Right atrium auricular region (tissue), 2 donors: ENCODE measurements around the gene ADAMTS4. TPM values are rescaled to one million over a fixed set of nuclear protein-coding genes. Genes with fewer than 3 reads are reported as not detected.

Source experiments
- DNase-seq: peaks from one replicate; pipeline ENCODE4 v3.0.0-alpha.2; 2019; ENCODE audit warnings: low spot score
- H3K27ac ChIP-seq, 2 donors: fragments of 200-600 bp; sonication (generic); 1 replicate in 1 of 2; 2 replicates in 1 of 2; pipeline ENCODE4 v1.5.1; 2016 to 2019
- H3K27me3 ChIP-seq, 2 donors: fragments of 200-600 bp; sonication (generic); one replicate each; pipeline versions ENCODE4 v1.5.1 to v1.6.0; 2017 to 2019
- H3K36me3 ChIP-seq: fragments of 200-600 bp; sonication (generic); one replicate; pipeline ENCODE4 v1.5.1; 2016
- H3K4me1 ChIP-seq, 2 donors: fragments of 200-600 bp; sonication (generic); one replicate each; pipeline versions ENCODE4 v1.5.1 to v1.6.0; 2017 to 2019
- H3K4me3 ChIP-seq, 2 donors: fragments of 200-600 bp; sonication (generic); 1 replicate in 1 of 2; 2 replicates in 1 of 2; pipeline ENCODE4 v1.5.1; 2017 to 2019; ENCODE audit warnings: mild to moderate bottlenecking in 1 of 2, moderate library complexity in 1 of 2
- H3K9me3 ChIP-seq, 2 donors: fragments of 200-600 bp; sonication (generic); one replicate each; pipeline ENCODE4 v1.5.1; 2019
- CTCF ChIP-seq, 2 donors: fragments of 200-600 bp; sonication (generic); IDR thresholded peaks; one replicate each; pipeline ENCODE4 v1.5.1; 2019; ENCODE audit warnings: antibody characterized with exemption in 2 of 2
- microRNA-seq, 2 donors: library from miRNA; unstranded; fragments of <30 nt; microRNA quantifications; one replicate each; pipeline ENCODE4, GENCODE V29; 2016 to 2017; ENCODE audit warnings: borderline number of aligned reads in 2 of 2, borderline replicate concordance in 1 of 2
- total RNA-seq, 2 donors: library from RNA; depleted of rRNA; stranded (reverse); fragments of >200 nt; gene quantifications; one replicate each; pipeline ENCODE4 v1.1.0, GENCODE V29; 2016

Gene ADAMTS4
- total RNA-seq, 2 donors from 2014 or later: 12.6 to 19.5 TPM

GRCh38 chr1:161137881-161138280 lies 61.0 kb downstream of the ADAMTS4 start:
- no peaks in the 10 kb centered on the region for H3K27me3 ChIP-seq
- no peaks in the 10 kb centered on the region for H3K9me3 ChIP-seq
- peaks cover 0 to 14% of the 10 kb centered on the region in 2 donors for H3K4me1 ChIP-seq
- no peak overlapping the region for H3K4me3 ChIP-seq
- DNase-seq: no peak
- no peak overlapping the region for H3K27ac ChIP-seq
- TF ChIP-seq CTCF (IDR thresholded peaks at IDR 0.05): no peak
- H3K36me3 ChIP-seq: no peaks in the 10 kb centered on the region

Small RNA genes lying within 50 kb of the gene (microRNA-seq; reads per million reads assigned to microRNA genes)
- 2.1 to 4.9 reads per million in 2 donors for gene MIR5187

Other genes with a start within 250 kb of the ADAMTS4 start
- 1 to 10 TPM; 2.0 to 6.3 TPM for gene ITLN2, start 244.2 kb downstream of the ADAMTS4 start, total RNA-seq
- 10 to 100 TPM; 11.2 to 26.2 TPM for gene F11R, start 177.9 kb downstream of the ADAMTS4 start, total RNA-seq
- 100 to 1,000 TPM in 1 of 2 donors, 10 to 100 TPM in 1; 95.0 to 118 TPM for gene TSTD1, start 160.1 kb downstream of the ADAMTS4 start, total RNA-seq
- 10 to 100 TPM; 21.7 to 25.5 TPM for gene USF1, start 153.1 kb downstream of the ADAMTS4 start, total RNA-seq
- gene ARHGAP30, start 129.2 kb downstream of the ADAMTS4 start, total RNA-seq: 1 to 10 TPM; 1.4 to 4.6 TPM
- under 1 TPM in 1 of 2 donors, not detected in 1; 0.75 TPM for gene NECTIN4, start 109.5 kb downstream of the ADAMTS4 start, total RNA-seq
- gene KLHDC9, start 100.7 kb downstream of the ADAMTS4 start, total RNA-seq: 1 to 10 TPM; 2.9 to 7.8 TPM
- 10 to 100 TPM; 39.9 to 42.2 TPM for gene PFDN2, start 81.0 kb downstream of the ADAMTS4 start, total RNA-seq
- gene NIT1, start 80.9 kb downstream of the ADAMTS4 start, total RNA-seq: 10 to 100 TPM; 19.1 to 26.0 TPM
- gene DEDD, start 66.4 kb downstream of the ADAMTS4 start, total RNA-seq: 10 to 100 TPM; 21.8 to 28.9 TPM
- gene UFC1, start 45.1 kb downstream of the ADAMTS4 start, total RNA-seq: 10 to 100 TPM; 53.0 to 77.4 TPM
- gene USP21, start 39.6 kb downstream of the ADAMTS4 start, total RNA-seq: 10 to 100 TPM; 13.5 to 14.4 TPM
- gene PPOX, start 32.6 kb downstream of the ADAMTS4 start, total RNA-seq: 1 to 10 TPM; 8.3 to 9.6 TPM
- 10 to 100 TPM; 24.3 to 32.7 TPM for gene B4GALT3, start 21.5 kb downstream of the ADAMTS4 start, total RNA-seq
- gene NDUFS2, start 3.3 kb upstream of the ADAMTS4 start, total RNA-seq: 100 to 1,000 TPM; 148 to 311 TPM
- 10 to 100 TPM; 16.8 to 77.8 TPM for gene FCER1G, start 16.2 kb upstream of the ADAMTS4 start, total RNA-seq
- gene APOA2, start 24.6 kb upstream of the ADAMTS4 start, total RNA-seq: not detected
- 10 to 100 TPM; 23.9 to 35.3 TPM for gene TOMM40L, start 27.0 kb upstream of the ADAMTS4 start, total RNA-seq
- gene NR1I3, start 39.1 kb upstream of the ADAMTS4 start, total RNA-seq: not detected
- under 1 TPM in 1 of 2 donors, not detected in 1; 0.59 TPM for gene PCP4L1, start 59.7 kb upstream of the ADAMTS4 start, total RNA-seq
- gene MPZ, start 110.9 kb upstream of the ADAMTS4 start, total RNA-seq: 1 to 10 TPM; 1.7 to 5.1 TPM
- gene SDHC, start 115.3 kb upstream of the ADAMTS4 start, total RNA-seq: 100 to 1,000 TPM in 1 of 2 donors, 10 to 100 TPM in 1; 37.8 to 151 TPM
- gene CFAP126, start 168.8 kb upstream of the ADAMTS4 start, total RNA-seq: not detected